ENCODE results near the gene PLEKHG3.

The PLEKHG3 gene

DNA sequence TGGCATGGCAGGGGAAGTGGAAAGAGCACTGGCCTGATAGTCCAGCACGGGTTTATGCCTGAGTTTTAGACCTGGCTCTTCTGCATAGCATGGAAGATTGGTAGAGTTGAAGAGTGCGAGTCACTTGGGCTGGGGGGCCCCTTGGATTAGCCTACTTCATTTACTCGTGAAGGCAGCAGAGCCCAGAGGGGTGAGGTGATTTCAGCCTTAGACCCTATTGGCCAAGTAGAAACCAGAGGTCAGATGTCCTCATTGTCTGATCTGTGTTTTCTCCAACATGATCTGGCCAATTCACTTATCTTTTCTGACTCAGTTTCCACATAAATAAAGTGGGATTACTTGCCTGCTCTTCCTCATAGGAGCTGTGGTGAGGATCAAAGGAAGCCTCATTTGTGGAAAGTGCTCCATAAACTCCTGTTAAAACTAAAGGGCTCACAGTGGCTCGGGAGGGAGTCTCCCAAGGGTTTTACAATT lies 1.9 kb downstream of the PLEKHG3 start:
- no peak for DNase-seq (ENCODE audit: low read depth in 1 of 2, low spot score in 1 of 2)

DNA sequence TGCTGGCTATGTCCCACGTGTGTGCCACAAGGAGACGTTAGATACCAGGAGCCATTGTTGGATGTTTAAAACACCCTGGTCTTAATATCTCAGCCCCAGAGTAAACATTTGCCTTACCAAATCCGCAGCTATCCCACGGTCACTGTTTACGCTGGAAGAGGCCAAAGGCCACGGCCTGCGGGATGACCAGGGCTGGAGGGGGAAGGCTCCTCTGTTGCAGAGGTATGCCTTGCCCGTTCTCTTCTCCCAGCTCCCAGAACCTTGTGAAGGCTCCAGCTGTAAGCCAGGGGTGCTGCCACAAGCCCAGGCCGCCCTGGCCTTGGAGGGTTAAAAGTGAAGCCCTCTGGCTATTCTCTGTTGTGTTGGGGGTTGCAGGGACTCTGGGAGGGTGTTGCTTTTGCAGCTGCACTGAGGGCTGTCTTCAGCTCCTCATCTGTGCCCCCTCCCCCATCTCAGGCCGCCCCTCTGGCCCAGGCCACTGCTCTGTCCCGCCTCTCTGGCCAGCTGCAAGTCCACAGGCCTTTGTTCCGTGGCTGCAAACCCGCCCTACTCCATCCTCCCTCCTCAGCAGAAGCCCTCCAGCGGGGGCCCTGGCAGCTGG lies 2.5 kb downstream of the PLEKHG3 start:
- DNase-seq (ENCODE audit: low read depth in 1 of 2, low spot score in 1 of 2) = no peak

DNA sequence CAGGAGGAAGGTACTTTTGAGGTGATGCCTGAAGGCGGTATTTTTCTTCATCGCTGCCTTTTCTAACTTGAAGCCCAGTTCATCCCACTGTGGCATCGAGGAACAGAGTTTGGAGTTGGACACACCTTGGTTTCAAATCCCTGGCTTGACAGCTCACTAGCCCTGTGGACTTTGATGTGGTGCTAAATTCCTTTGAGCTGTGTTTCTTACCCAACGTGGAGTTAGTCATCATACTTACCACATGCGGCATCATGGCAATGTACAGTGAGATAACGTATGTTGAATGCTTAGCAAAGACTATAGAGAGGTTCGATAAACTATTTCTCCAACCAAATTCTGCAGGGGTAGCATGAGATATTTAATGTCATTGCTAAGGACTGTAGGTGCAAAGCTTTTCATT lies 3.4 kb downstream of the PLEKHG3 start:
- no peak for DNase-seq (ENCODE audit: low read depth in 1 of 2, low spot score in 1 of 2)

- no peak for DNase-seq (ENCODE audit: low read depth in 1 of 2, low spot score in 1 of 2)
These were observed 4.2 kb downstream of the PLEKHG3 start for GRCh38 chr14:64708148-64709004.

DNA sequence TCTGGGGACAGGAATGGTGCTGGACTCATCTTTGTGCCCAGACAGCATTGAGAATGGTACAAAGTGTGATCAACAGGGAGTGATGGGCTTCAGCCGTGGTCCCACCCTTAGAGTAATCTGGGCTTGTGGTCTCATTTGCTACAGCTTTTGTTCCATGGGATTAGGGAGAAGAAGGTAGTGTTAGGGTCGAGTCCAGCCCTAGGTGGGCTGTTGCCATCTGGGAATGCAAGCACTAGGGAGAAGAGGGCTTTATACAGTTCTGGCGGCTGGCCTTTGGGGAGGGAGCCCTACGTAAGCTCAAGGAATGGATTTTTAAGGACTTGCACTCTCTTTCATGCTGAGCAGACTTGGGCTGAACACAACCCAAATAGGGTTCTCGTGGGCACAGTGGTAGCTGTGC lies 4.9 kb downstream of the PLEKHG3 start:
- no peak for DNase-seq (ENCODE audit: low read depth in 1 of 2, low spot score in 1 of 2)

- no peak for DNase-seq (ENCODE audit: low read depth in 1 of 2, low spot score in 1 of 2)
These were observed 6.8 kb downstream of the PLEKHG3 start for GRCh38 chr14:64711039-64711438.

- no peak for DNase-seq (ENCODE audit: low read depth in 1 of 2, low spot score in 1 of 2)
These were observed 9.5 kb downstream of the PLEKHG3 start for GRCh38 chr14:64713677-64714076.

DNA sequence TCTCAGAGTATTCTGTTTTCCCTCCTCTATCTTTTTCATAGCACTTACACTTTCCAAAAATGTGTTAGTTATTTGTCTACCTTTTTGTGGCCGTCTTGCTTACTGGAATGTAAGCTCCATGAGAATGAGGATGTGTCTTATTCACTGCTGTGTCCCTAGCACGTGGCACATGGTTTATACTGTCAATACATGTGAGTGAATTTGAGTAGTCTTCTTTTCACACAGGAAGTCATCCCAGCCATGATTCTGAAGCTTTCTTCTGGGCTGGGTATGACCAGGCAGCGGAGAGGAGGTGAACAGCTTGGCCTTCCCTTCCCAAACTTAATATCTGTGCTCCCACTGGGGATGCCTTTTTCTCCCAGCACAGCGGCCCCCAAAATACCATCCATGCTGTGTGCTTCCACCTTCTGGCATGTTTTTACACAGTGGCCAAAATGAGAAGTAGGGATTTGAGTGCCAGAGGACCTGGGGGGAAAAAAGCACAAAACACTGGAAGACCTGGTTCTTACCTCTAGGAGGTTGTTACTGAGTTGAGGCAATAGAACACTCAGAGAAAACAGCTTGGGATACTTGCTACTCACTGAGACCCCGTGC lies 10.3 kb downstream of the PLEKHG3 start:
- no peak for DNase-seq (ENCODE audit: low read depth in 1 of 2, low spot score in 1 of 2)

DNA sequence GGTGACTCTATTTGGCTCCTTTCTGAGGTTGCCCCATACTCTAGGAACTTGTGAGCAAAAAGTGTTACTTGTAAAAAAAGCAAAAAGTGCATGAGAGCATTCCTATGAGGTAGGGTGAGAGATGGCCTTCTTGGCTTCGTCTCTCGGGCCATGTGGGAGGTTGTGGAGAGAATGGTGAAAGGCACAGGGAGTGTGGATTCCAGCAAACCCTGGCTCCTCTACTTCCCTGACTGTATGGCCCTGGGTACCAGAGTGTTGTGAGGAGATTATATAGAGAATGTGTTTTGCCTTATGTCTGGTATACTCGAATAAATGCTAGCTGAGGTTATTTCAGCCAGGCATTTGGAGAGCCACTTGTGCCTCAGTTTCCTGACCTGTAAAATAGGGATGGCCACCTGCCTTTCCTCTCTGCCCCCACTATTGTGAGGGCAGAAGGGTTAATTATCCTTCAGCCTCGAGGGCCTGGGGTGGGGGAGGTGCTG lies 11.0 kb downstream of the PLEKHG3 start:
- DNase-seq (ENCODE audit: low read depth in 1 of 2, low spot score in 1 of 2) = no peak

DNA sequence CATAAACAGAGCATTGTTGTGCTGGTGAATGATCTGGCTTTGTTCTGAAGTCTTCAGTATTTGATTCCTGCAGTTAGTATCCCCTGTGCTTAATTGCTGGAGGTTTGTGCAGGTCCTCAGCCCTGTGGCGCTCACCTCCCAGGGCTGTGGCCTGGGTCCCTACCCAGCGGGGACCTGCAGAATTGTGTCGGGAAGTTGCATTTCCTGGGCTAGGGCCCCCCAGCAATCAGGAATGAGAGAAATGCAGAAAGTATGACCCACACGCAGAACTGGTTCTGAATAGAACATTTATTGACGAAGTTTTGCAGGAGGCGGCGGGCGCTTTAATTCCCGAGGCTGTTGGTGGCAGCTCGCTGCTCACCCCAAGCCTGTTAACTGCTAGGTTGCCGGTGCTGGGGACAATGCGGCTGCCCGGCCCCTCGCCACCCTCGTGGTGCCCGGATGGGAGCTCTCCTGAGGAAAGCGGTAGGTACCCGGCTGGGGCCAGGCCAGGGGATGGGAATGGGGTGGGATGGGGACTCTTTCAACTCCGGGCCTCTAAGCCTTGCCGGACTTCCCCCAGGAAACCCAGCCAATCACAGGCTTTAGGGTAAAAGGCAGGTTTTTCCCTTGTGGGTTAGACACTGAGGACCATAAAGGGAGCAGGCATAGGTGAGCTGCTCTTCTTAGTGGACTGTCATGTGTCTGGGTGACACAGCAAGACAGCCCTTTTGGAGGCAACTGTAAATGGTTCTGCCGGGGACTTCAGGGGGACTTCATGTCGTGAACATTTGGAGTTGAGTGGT lies 11.6 kb downstream of the PLEKHG3 start:
- DNase-seq (ENCODE audit: low read depth in 1 of 2, low spot score in 1 of 2) = no peak

DNA sequence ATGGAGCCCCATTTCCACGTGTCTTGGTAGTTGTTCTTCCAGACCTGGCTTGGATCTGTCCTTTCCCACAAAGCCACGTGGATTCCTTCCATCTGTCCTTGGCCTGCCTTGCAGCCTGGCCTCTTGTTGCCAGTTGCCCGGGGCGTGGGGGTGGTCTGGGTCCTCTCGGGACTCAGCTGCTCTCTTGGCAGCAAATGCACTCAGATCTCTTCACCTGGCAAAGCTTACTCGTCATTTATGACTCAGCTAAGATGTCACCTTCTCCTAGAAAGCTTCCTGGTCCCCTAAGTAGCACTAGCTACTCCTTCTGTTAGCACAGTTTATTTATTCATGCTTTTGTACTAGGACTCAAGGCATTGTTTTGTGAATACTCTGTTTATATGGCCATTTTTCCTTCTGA lies 13.6 kb downstream of the PLEKHG3 start:
- DNase-seq (ENCODE audit: low read depth in 1 of 2, low spot score in 1 of 2) = no peak

GRCh38 chr14:64718762-64719161 lies 14.5 kb downstream of the PLEKHG3 start:
- no peak for DNase-seq (ENCODE audit: low read depth in 1 of 2, low spot score in 1 of 2)

DNA sequence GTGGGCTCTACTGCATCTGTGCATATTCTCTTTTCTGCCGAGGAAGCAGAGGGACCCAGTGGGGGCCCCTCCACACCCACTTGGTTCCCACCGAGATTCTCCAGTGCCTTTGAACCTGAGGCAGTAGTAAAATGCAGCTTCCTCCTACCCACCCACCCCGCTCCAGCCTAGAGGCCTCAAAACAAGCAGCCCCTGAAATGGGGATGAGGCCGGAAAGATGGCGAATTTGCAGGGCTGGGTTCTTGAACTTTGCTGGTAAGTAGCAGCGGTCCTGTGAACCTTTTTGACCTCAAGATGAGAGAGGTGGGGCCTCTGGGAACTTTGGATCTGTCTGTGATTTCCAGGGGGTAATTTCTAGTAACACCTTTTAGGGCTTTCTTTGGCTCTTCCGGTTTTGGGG lies 15.4 kb downstream of the PLEKHG3 start:
- no peak for DNase-seq (ENCODE audit: low read depth in 1 of 2, low spot score in 1 of 2)

- no peak for DNase-seq (ENCODE audit: low read depth in 1 of 2, low spot score in 1 of 2)
These were observed 15.9 kb downstream of the PLEKHG3 start for GRCh38 chr14:64720131-64720576.

DNA sequence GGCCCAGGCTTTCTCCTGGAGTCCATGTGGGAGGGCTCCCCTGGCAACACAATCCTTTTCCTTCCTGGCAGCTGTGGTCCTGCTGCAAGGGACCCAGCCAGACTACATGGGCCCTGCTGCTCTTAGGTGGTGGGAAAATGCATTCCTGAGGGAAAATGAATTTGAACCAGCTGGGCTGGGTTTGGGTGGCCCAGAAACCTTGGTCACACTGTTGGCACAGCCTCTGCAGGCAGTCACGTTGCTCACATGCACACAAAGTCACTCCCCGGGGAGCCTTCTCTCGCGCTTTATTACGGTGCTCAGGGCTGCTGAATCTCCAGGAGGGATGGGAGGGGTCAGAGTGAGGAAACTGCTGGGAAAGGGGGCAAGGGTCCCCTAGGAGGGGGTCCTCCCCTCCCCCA lies 17.2 kb downstream of the PLEKHG3 start:
- no peak for DNase-seq (ENCODE audit: low read depth in 1 of 2, low spot score in 1 of 2)

GRCh38 chr14:64721899-64722298 lies 17.7 kb downstream of the PLEKHG3 start:
- no peak for DNase-seq (ENCODE audit: low read depth in 1 of 2, low spot score in 1 of 2)

GRCh38 chr14:64722842-64723447 lies 18.7 kb downstream of the PLEKHG3 start:
- DNase-seq (ENCODE audit: low read depth in 1 of 2, low spot score in 1 of 2) = no peak

GRCh38 chr14:64723691-64724577 lies 19.7 kb downstream of the PLEKHG3 start:
- no peak for DNase-seq (ENCODE audit: low read depth in 1 of 2, low spot score in 1 of 2)

GRCh38 chr14:64724578-64724930 lies 20.3 kb downstream of the PLEKHG3 start:
- no peak for DNase-seq (ENCODE audit: low read depth in 1 of 2, low spot score in 1 of 2)

- DNase-seq (ENCODE audit: low read depth in 1 of 2, low spot score in 1 of 2) = no peak
These were observed 21.1 kb downstream of the PLEKHG3 start for GRCh38 chr14:64725261-64725815.

All from activated T-helper 1 cell treated with anti-CD3 and anti-CD28 coated beads, Interleukin-2, amount 50 U/mL, for 16 hours (primary cell).